HG03097 (cell line): ENCODE measurements around the gene ANXA6.
A peak's percentile ranks its signal among the peaks of the same experiment; 100 is the strongest.
"Not testable (repeated sequence)": the region's sequence is repeated elsewhere in the genome, so short reads cannot be mapped to it uniquely, and the experiment has no call there.

Experiments
- ATAC-seq: cut with Tn5 transposase; IDR thresholded peaks from one replicate; pipeline ENCODE4 v1.9.1; 2021; ENCODE audit not compliant: unreplicated experiment, low FRiP score

ANXA6 gene

GRCh38 chr5:151181818-151182523 is 24.4 kb upstream of the ANXA6 start:
- no peak for ATAC-seq

GRCh38 chr5:151180291-151180690 is 22.7 kb upstream of the ANXA6 start:
- no peak for ATAC-seq

GRCh38 chr5:151179489-151179840 is 21.9 kb upstream of the ANXA6 start:
- no peak for ATAC-seq

GRCh38 chr5:151178777-151179488 is 21.4 kb upstream of the ANXA6 start:
- ATAC-seq, result no peak

GRCh38 chr5:151178372-151178771 is 20.8 kb upstream of the ANXA6 start:
- no peak for ATAC-seq

- ATAC-seq, result not testable (repeated sequence)
Measured at GRCh38 chr5:151176268-151176667, 18.7 kb upstream of the ANXA6 start.

- ATAC-seq, result no peak
Measured at GRCh38 chr5:151174612-151175101, 17.1 kb upstream of the ANXA6 start.

GRCh38 chr5:151173711-151174611 is 16.4 kb upstream of the ANXA6 start:
- no peak for ATAC-seq

- no peak for ATAC-seq
Measured at GRCh38 chr5:151171529-151171928, 13.9 kb upstream of the ANXA6 start.

- ATAC-seq, result no peak
Measured at GRCh38 chr5:151168602-151169344, 11.2 kb upstream of the ANXA6 start.

GRCh38 chr5:151167022-151167421 is 9.4 kb upstream of the ANXA6 start:
- ATAC-seq, result no peak

- peak; percentile 87 for ATAC-seq
Measured at GRCh38 chr5:151164687-151165392, 7.3 kb upstream of the ANXA6 start.

GRCh38 chr5:151162776-151163175 is 5.2 kb upstream of the ANXA6 start:
- ATAC-seq, result no peak

GRCh38 chr5:151159649-151160373 is 2.2 kb upstream of the ANXA6 start:
- no peak for ATAC-seq

GRCh38 chr5:151158287-151158661 is 695 bp upstream of the ANXA6 start:
- no peak for ATAC-seq

GRCh38 chr5:151156507-151157420 is 815 bp downstream of the ANXA6 start:
- no peak for ATAC-seq

- ATAC-seq, result peak; percentile 4
Measured at GRCh38 chr5:151155775-151156506, 1.6 kb downstream of the ANXA6 start.
